CD8-positive, alpha-beta memory T cell (primary cell): ENCODE measurements around the gene SLC23A2. TPM values are rescaled to one million over a fixed set of nuclear protein-coding genes. Genes with fewer than 3 reads are reported as not detected.

Experiments used
- CTCF ChIA-PET: fragments of 350-600 bp; sonication (Branson Sonifier 250); formaldehyde crosslinking; loops from one replicate; lab custom pipeline; 2021; ENCODE audit warnings: antibody characterized with exemption; lab: Charles Lee
- POLR2A ChIA-PET: fragments of 350-600 bp; sonication (Branson Sonifier 250); formaldehyde crosslinking; loops from one replicate; lab custom pipeline; 2021; ENCODE audit warnings: antibody characterized with exemption; lab: Charles Lee
- DNase-seq, 5 donors: peaks; one replicate each; pipeline versions ENCODE4 v3.0.0 to v3.0.0-alpha.2; 2020 to 2022; ENCODE audit warnings: mixed read lengths in 1 of 5
- H3K27ac ChIP-seq: one replicate; pipeline ENCODE4 v1.7.0; 2013; ENCODE audit warnings: low read depth, mild to moderate bottlenecking, low read length, moderate library complexity
- H3K27me3 ChIP-seq: 2 replicates; pipeline ENCODE4 v1.7.0; 2013; ENCODE audit warnings: low read length, mild to moderate bottlenecking; ENCODE audit not compliant: insufficient read depth, poor library complexity, severe bottlenecking
- H3K36me3 ChIP-seq: 2 replicates; pipeline ENCODE4 v1.7.0; 2013; ENCODE audit warnings: mild to moderate bottlenecking, low read length, moderate library complexity; ENCODE audit not compliant: insufficient read depth
- H3K4me1 ChIP-seq: 2 replicates; pipeline ENCODE4 v1.7.0; 2013; ENCODE audit warnings: mild to moderate bottlenecking, low read length, moderate library complexity; ENCODE audit not compliant: insufficient read depth
- H3K4me3 ChIP-seq: 2 replicates; pipeline ENCODE4 v1.7.0; 2013; ENCODE audit warnings: mild to moderate bottlenecking, low read length
- H3K9me3 ChIP-seq: 2 replicates; pipeline ENCODE4 v1.7.0; 2013; ENCODE audit warnings: mild to moderate bottlenecking, low read length
- H3K27ac Mint-ChIP-seq, 8 donors: one replicate each; pipeline ENCODE4 v1.8.0; 2020 to 2021; ENCODE audit warnings: mixed read lengths in 8 of 8, mild to moderate bottlenecking in 6 of 8, inconsistent platforms in 3 of 8, moderate library complexity in 3 of 8
- H3K27me3 Mint-ChIP-seq, 2 donors: one replicate each; pipeline ENCODE4 v1.8.0; 2020 to 2021; ENCODE audit warnings: mixed read lengths in 2 of 2, mild to moderate bottlenecking in 1 of 2, moderate library complexity in 1 of 2
- H3K36me3 Mint-ChIP-seq, 3 donors: one replicate each; pipeline ENCODE4 v1.8.0; 2020 to 2021; ENCODE audit warnings: mixed read lengths in 3 of 3, inconsistent platforms in 1 of 3, mild to moderate bottlenecking in 1 of 3
- H3K4me1 Mint-ChIP-seq, 3 donors: one replicate each; pipeline ENCODE4 v1.8.0; 2020 to 2021; ENCODE audit warnings: mixed read lengths in 3 of 3, inconsistent platforms in 1 of 3, mild to moderate bottlenecking in 1 of 3
- H3K4me3 Mint-ChIP-seq, 7 donors: one replicate each; pipeline ENCODE4 v1.8.0; 2020 to 2021; ENCODE audit warnings: mixed read lengths in 7 of 7, mild to moderate bottlenecking in 6 of 7, moderate library complexity in 4 of 7, inconsistent platforms in 2 of 7
- H3K9me3 Mint-ChIP-seq, 5 donors: one replicate each; pipeline ENCODE4 v1.8.0; 2020 to 2022; ENCODE audit warnings: mixed read lengths in 5 of 5, mild to moderate bottlenecking in 3 of 5, moderate library complexity in 2 of 5, inconsistent platforms in 1 of 5
- polyA plus RNA-seq: library from polyadenylated mRNA; unstranded; fragments of 300-500 nt; fragmentation: Illumina TruSeq; gene quantifications from one replicate; pipeline ENCODE4 v1.2.3, GENCODE V29; 2021
- total RNA-seq, 2 experiments: library from RNA; stranded (reverse); gene quantifications; one replicate each; pipeline ENCODE4 v1.2.3, GENCODE V29; 2021

The SLC23A2 gene
- total and polyA plus RNA-seq, 3 experiments from 2014 or later: 6.7 to 24.3 (median 20.6) TPM

DNA sequence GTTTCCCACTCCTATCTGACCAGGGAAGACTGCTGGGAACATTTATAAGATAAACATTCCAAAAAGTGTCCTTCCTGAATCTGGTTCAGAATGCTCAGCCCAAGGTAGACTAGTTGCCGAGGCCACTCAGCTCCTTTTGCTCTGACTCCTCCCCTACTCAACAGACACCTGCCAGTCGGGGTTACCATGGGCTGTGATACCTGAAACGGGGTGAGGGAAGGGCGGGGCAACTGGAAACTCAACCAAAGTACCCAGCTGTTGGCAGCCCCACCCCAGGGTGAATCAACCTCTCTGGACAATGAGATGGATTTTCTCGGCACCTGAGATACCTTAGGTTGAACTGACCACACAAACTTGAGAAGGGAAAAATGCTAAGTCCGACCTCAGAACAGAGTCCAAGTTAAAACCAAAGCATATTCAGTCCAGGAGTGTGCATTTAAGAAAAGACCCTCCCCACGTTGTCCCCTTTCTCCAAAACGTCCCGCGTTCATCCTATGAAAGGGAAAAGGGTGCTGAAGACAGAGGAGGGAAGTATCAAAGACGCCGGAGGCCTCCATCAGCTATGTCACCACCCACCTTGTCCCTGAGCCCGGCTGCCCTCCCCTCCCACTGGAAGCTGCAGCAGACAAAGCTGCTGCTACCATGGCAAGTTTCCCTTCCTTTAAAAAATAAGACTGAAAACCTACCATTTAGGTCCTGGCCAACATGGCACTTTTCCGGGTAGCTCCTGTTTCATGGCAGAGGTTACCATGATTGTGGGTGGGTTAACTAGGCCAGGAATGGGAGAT lies 100.1 kb downstream of the SLC23A2 start:
- ChIA-PET CTCF (no interaction called here), POLR2A (no interaction called here)
- Histone ChIP-seq H3K27me3 (no peaks in the 10 kb centered on the region), H3K9me3 (no peaks in the 10 kb centered on the region), H3K27ac (no peak overlapping the region), H3K4me1 (no peaks in the 10 kb centered on the region), H3K4me3 (no peak overlapping the region), H3K36me3 (peaks cover 12% of the 10 kb centered on the region)
- Mint-ChIP-seq H3K4me3 (no peak overlapping the region), H3K4me1 (peaks cover 0 to 6% (median 0%) of the 10 kb centered on the region in 3 donors), H3K9me3 (no peaks in the 10 kb centered on the region), H3K36me3 (peaks cover 11 to 68% (median 13%) of the 10 kb centered on the region in 3 donors), H3K27ac (no peak overlapping the region), H3K27me3 (no peaks in the 10 kb centered on the region)
- no peak for DNase-seq

DNA sequence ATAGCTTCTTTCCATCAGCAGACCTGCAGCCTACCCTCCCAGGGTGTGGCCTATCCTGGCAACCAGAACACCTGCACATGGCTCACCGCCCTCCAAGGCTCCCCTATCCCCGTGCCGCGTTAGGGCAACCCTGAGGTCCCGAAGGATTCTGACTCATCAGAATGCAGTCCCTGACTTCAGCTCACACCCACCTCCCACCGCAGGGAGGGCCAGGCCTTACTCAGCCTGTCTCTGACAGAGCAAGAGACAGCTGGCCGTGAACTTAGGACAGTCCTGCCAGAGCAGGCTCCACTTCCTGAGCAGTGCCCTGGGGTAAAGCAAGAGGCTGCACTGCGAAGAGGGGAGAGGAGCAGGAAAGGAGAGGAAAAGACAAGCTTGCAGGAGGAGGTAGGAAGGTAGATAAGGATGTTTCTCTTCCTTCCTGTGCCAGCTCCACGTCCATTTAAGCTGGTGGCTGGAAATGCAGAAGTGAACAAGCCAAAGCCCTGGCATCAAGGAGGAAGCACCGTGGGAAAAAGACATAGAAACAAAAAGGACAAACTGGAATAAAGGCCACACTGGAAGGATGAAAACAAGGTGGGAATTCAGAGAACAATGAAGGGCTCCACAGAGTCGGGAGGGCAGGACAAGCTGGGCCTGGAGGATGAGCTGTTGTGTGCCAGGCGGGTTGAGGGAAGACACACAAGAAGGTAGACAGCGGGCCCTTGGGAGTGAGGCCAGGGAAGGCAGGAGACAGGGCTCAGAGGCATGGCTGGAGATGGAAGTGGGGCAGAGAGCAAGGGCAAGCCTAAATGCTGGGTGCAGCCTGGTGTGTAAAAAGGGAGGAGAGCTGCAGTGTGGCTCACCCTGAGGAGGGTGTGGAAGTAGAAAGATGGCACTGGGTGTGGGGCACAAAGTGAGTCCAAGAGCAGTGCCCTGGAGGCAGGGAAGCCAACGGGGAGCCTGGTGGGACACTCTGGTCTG lies 102.7 kb downstream of the SLC23A2 start:
- Mint-ChIP-seq H3K36me3 (peaks cover 11 to 74% (median 13%) of the 10 kb centered on the region in 3 donors), H3K27me3 (no peaks in the 10 kb centered on the region), H3K4me1 (peaks cover 0 to 7% (median 2%) of the 10 kb centered on the region in 3 donors), H3K4me3 (no peak overlapping the region), H3K27ac (peak overlapping the region in 2 of 8 donors; percentile 51 to 74), H3K9me3 (no peaks in the 10 kb centered on the region)
- CTCF ChIA-PET: interaction anchor here (0.9 kb wide), 1 partner anchor 57 kb away, joined by 4 read pairs; no protein-coding TSS in a partner anchor
- POLR2A ChIA-PET: no interaction called here
- no peak overlapping the region for H3K4me3 ChIP-seq
- no peaks in the 10 kb centered on the region for H3K4me1 ChIP-seq
- no peak overlapping the region for H3K27ac ChIP-seq
- H3K9me3 ChIP-seq: no peaks in the 10 kb centered on the region
- H3K36me3 ChIP-seq: peaks cover 12% of the 10 kb centered on the region
- no peak for DNase-seq
- H3K27me3 ChIP-seq: no peaks in the 10 kb centered on the region

DNA sequence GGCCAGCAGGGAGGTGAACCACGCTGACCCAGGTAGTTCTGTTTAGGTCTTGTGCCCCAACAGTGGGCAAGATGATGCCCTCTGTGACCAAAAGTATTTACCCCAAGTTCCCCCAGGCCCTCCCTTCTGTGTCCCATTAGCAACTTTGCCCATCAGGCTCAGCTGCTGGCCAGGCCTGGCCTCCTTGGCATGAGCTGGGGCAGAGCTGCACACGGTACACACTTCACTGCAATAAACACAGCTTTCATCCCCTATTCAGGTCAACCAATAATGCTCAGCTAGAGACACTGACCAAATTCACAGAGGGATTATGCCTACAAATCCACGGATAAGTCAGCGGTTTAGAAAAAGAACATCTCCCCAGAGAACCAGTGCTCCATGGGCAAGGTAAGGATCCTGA lies 103.7 kb downstream of the SLC23A2 start:
- H3K4me3 Mint-ChIP-seq: no peak overlapping the region
- Histone ChIP-seq H3K4me1 (no peaks in the 10 kb centered on the region), H3K27me3 (no peaks in the 10 kb centered on the region), H3K4me3 (no peak overlapping the region), H3K27ac (no peak overlapping the region), H3K36me3 (peaks cover 12% of the 10 kb centered on the region), H3K9me3 (no peaks in the 10 kb centered on the region)
- H3K9me3 Mint-ChIP-seq: no peaks in the 10 kb centered on the region
- CTCF ChIA-PET: no interaction called here
- H3K36me3 Mint-ChIP-seq: peaks cover 11 to 74% (median 18%) of the 10 kb centered on the region in 3 donors
- no peak for DNase-seq
- H3K4me1 Mint-ChIP-seq: peaks cover 1 to 7% (median 2%) of the 10 kb centered on the region in 3 donors
- POLR2A ChIA-PET: no interaction called here
- H3K27ac Mint-ChIP-seq: peak overlapping the region in 2 of 8 donors; percentile 29 to 45
- H3K27me3 Mint-ChIP-seq: no peaks in the 10 kb centered on the region

DNA sequence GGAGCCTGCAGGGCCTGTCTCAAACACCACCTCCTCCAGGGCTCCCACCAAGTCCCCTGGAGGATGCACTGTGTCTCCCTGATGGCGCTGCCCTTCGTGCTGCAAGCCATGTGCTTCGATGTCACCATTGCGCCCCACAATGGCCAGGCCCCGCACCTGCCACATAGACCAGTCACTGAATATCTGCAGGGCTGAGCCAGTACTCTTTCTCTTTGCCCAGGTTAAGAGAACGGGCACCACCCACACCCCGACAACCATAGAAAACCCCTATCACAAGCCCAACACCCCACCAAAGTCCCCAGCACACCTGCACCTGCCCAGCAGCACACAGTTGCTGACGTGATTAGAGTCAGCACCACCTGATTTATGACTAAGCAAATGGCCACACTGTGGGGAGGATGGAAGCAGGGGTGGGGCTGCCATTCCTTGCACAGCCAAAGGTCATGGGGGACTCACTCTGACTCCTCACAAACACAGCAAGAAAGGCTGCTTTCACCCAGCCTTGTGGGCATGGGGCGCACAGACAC lies 104.3 kb downstream of the SLC23A2 start:
- Histone ChIP-seq H3K27ac (no peak overlapping the region), H3K4me1 (no peaks in the 10 kb centered on the region), H3K36me3 (peaks cover 8% of the 10 kb centered on the region), H3K27me3 (no peaks in the 10 kb centered on the region), H3K9me3 (no peaks in the 10 kb centered on the region), H3K4me3 (no peak overlapping the region)
- Mint-ChIP-seq H3K36me3 (peaks cover 10 to 71% (median 21%) of the 10 kb centered on the region in 3 donors), H3K27me3 (no peaks in the 10 kb centered on the region), H3K4me1 (peaks cover 2 to 7% (median 4%) of the 10 kb centered on the region in 3 donors), H3K9me3 (no peaks in the 10 kb centered on the region), H3K27ac (peak overlapping the region in 3 of 8 donors; percentile 12 to 89 (median 66)), H3K4me3 (no peak overlapping the region)
- no peak for DNase-seq
- CTCF ChIA-PET: no interaction called here
- POLR2A ChIA-PET: no interaction called here

DNA sequence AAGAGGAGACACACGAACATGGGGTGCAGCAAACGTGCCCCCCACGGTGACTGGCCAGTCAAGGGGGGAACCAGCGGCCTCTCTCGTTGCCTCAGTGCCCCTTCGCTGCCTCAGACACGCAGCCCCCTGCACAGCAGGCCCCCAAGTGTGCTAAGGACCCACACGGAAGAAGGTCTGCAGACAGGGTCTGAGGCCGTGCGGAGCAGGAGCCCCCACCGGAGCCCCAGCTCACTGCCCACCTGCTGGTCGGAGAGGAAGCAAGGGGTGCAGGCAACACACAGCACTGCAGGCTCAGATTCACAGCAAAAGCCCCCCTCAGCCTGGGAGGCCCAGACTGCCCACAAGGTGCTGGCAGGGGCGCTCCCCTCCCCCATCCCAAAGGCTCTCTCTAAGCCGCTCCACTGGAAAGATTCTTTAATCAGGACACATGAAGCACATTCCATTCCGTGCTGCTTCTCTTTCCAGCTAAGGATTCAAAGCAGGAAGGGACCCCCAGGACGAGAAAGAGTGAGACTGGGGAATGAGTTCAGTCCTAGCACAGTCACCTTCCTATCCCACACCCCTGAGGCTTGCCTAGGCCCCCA lies 105.1 kb downstream of the SLC23A2 start:
- no peak overlapping the region for H3K27ac Mint-ChIP-seq
- H3K27ac ChIP-seq: no peak overlapping the region
- ChIA-PET CTCF (no interaction called here), POLR2A (no interaction called here)
- H3K4me1 ChIP-seq: no peaks in the 10 kb centered on the region
- no peaks in the 10 kb centered on the region for H3K9me3 Mint-ChIP-seq
- H3K4me1 Mint-ChIP-seq: peaks cover 0 to 7% (median 4%) of the 10 kb centered on the region in 3 donors
- H3K4me3 Mint-ChIP-seq: no peak overlapping the region
- no peak for DNase-seq
- H3K36me3 ChIP-seq: no peaks in the 10 kb centered on the region
- no peak overlapping the region for H3K4me3 ChIP-seq
- no peaks in the 10 kb centered on the region for H3K27me3 Mint-ChIP-seq
- H3K27me3 ChIP-seq: no peaks in the 10 kb centered on the region
- peaks cover 4 to 66% (median 19%) of the 10 kb centered on the region in 3 donors for H3K36me3 Mint-ChIP-seq
- no peaks in the 10 kb centered on the region for H3K9me3 ChIP-seq

DNA sequence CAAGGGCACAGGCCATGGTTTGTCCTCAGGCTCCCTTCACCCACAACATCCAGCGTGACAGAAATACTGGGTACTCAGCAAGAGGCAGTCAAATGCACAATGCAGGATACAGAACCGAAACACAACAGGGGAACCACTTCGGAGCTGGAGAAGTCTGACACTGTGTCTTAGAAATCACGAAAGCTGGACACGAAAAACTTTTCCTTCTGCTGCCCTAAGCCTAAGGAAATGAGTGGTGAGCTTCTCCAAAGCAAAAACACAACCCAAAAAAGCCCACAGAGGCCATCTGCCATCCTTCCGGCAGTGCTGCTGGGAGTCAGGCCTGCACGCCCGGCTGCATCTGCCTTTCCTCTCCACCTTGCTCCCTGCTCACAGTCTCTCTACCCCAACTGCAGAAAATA lies 106.3 kb downstream of the SLC23A2 start:
- Histone ChIP-seq H3K27me3 (no peaks in the 10 kb centered on the region), H3K9me3 (no peaks in the 10 kb centered on the region), H3K4me3 (no peak overlapping the region), H3K36me3 (no peaks in the 10 kb centered on the region), H3K4me1 (no peaks in the 10 kb centered on the region), H3K27ac (no peak overlapping the region)
- no peaks in the 10 kb centered on the region for H3K9me3 Mint-ChIP-seq
- peaks cover 0 to 7% (median 4%) of the 10 kb centered on the region in 3 donors for H3K4me1 Mint-ChIP-seq
- peak overlapping the region in 7 of 8 donors; percentile 9 to 79 (median 59) for H3K27ac Mint-ChIP-seq
- H3K36me3 Mint-ChIP-seq: peaks cover 4 to 65% (median 16%) of the 10 kb centered on the region in 3 donors
- ChIA-PET POLR2A (no interaction called here), CTCF (no interaction called here)
- DNase-seq: no peak
- no peak overlapping the region for H3K4me3 Mint-ChIP-seq
- H3K27me3 Mint-ChIP-seq: no peaks in the 10 kb centered on the region

DNA sequence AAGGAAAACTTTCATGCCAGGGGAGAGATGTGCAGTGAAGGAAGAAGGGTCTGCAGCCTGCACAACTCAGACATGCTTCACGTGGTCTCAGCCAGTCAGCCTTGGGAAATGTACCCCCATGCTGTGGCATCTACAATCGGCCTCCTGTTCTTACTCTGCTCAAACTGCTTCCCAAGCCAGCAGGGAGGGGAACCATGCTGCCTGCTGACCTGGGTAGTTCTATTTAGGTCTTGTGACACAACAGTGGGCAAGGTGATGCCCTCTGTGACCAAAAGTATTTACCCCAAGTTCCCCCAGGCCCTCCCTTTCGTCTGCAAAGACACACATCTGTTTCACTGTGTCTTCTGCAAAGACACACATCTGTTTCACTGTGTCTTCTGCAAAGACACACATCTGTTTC lies 106.9 kb downstream of the SLC23A2 start:
- Mint-ChIP-seq H3K27me3 (no peaks in the 10 kb centered on the region), H3K27ac (peak overlapping the region in 2 of 8 donors; percentile 47 to 63), H3K4me3 (no peak overlapping the region), H3K4me1 (peaks cover 0 to 7% (median 4%) of the 10 kb centered on the region in 3 donors), H3K9me3 (no peaks in the 10 kb centered on the region), H3K36me3 (peaks cover 4 to 65% (median 19%) of the 10 kb centered on the region in 3 donors)
- H3K4me3 ChIP-seq: no peak overlapping the region
- no peak overlapping the region for H3K27ac ChIP-seq
- CTCF ChIA-PET: no interaction called here
- POLR2A ChIA-PET: no interaction called here
- H3K9me3 ChIP-seq: no peaks in the 10 kb centered on the region
- no peak for DNase-seq
- H3K27me3 ChIP-seq: no peaks in the 10 kb centered on the region
- no peaks in the 10 kb centered on the region for H3K36me3 ChIP-seq
- no peaks in the 10 kb centered on the region for H3K4me1 ChIP-seq
